Fibroblast of lung (primary cell): ENCODE measurements around the gene NHP2. TPM values are rescaled to one million over a fixed set of nuclear protein-coding genes. Genes with fewer than 3 reads are reported as not detected.

Experiments
- DNase-seq, 2 donors: peaks; one replicate each; pipeline versions ENCODE4 v3.0.0 to v3.0.0-alpha.2; 2010; ENCODE audit warnings: low read depth in 2 of 2
- H2AFZ ChIP-seq: 2 replicates; pipeline ENCODE4 v1.5.1; 2012; ENCODE audit warnings: low read length, control low read depth, inconsistent platforms
- H3K27ac ChIP-seq: 2 replicates; pipeline ENCODE4 v1.5.1; 2011; ENCODE audit warnings: low read length, control low read depth; ENCODE audit not compliant: insufficient read depth
- H3K27me3 ChIP-seq: 2 replicates; pipeline ENCODE4 v1.5.1; 2011; ENCODE audit warnings: mild to moderate bottlenecking, low read length; ENCODE audit not compliant: control insufficient read depth, insufficient read depth
- H3K36me3 ChIP-seq: 2 replicates; pipeline ENCODE4 v1.5.1; 2011; ENCODE audit warnings: low read length; ENCODE audit not compliant: control insufficient read depth, insufficient read depth
- H3K4me1 ChIP-seq: 2 replicates; pipeline ENCODE4 v1.5.1; 2011; ENCODE audit warnings: low read length; ENCODE audit not compliant: control insufficient read depth, insufficient read depth; ENCODE audit errors: extremely low read depth
- H3K4me2 ChIP-seq: 2 replicates; pipeline ENCODE4 v1.5.1; 2011; ENCODE audit warnings: low read length, control low read depth; ENCODE audit not compliant: insufficient read depth; ENCODE audit errors: extremely low read depth
- H3K4me3 ChIP-seq, 4 experiments: fragments of 200-600 bp in 1 of 4; sonication (generic) in 1 of 4; replicated peaks in 1 of 4; 2 replicates each; pipeline ENCODE4 v1.5.1; 2011 to 2016; ENCODE audit warnings: low read length in 4 of 4, low read depth in 3 of 4, mild to moderate bottlenecking in 3 of 4, control low read depth in 2 of 4, inconsistent platforms in 1 of 4, mixed read lengths in 1 of 4; ENCODE audit not compliant: insufficient read depth in 1 of 4; ENCODE audit errors: control extremely low read depth in 1 of 4
- H3K79me2 ChIP-seq: 2 replicates; pipeline ENCODE4 v1.5.1; 2012; ENCODE audit warnings: mild to moderate bottlenecking, low read length, inconsistent platforms; ENCODE audit not compliant: control insufficient read depth, insufficient read depth
- H3K9ac ChIP-seq: 2 replicates; pipeline ENCODE4 v1.5.1; 2011; ENCODE audit warnings: mild to moderate bottlenecking, low read length, control low read depth; ENCODE audit not compliant: insufficient read depth
- H3K9me3 ChIP-seq: 2 replicates; pipeline ENCODE4 v1.5.1; 2012; ENCODE audit warnings: low read depth, low read length; ENCODE audit not compliant: control insufficient read depth, insufficient read depth
- H4K20me1 ChIP-seq: 2 replicates; pipeline ENCODE4 v1.5.1; 2011; ENCODE audit warnings: low read length; ENCODE audit not compliant: control insufficient read depth, insufficient read depth; ENCODE audit errors: extremely low read depth
- EZH2 ChIP-seq: IDR thresholded peaks from 2 replicates; pipeline ENCODE4 v1.5.1; 2012; ENCODE audit warnings: low read length, control low read depth, mild to moderate bottlenecking; ENCODE audit errors: missing control alignments
- polyA plus RNA-seq, 2 donors: library from polyadenylated mRNA; depleted of rRNA in 1 of 2; stranded (reverse) in 1 of 2; unstranded in 1 of 2; fragments of >200 nt; gene quantifications; 2 replicates each; pipeline ENCODE4 v1.2.1, GENCODE V29; 2011 to 2012; ENCODE audit warnings: missing spikeins in 1 of 2
- total RNA-seq: library from RNA; depleted of rRNA; stranded (reverse); fragments of >200 nt; gene quantifications from 2 replicates; pipeline ENCODE4 v1.2.1, GENCODE V29; 2014
- TF ChIP-seq, protein P1 (sequence below), 2 donors: IDR thresholded peaks in 1 of 2; conservative IDR thresholded peaks in 1 of 2; 1 replicate in 1 of 2; 2 replicates in 1 of 2; pipeline ENCODE4 v1.5.1; 2011 to 2012; ENCODE audit warnings: low read length in 2 of 2, control low read depth in 1 of 2, inconsistent platforms in 1 of 2, low read depth in 1 of 2, mild to moderate bottlenecking in 1 of 2

Gene NHP2
- total and polyA plus RNA-seq, 2 donors (not counting 1 experiment from before 2014, with no cell fraction given) = 78.3 to 85.7 TPM

DNA sequence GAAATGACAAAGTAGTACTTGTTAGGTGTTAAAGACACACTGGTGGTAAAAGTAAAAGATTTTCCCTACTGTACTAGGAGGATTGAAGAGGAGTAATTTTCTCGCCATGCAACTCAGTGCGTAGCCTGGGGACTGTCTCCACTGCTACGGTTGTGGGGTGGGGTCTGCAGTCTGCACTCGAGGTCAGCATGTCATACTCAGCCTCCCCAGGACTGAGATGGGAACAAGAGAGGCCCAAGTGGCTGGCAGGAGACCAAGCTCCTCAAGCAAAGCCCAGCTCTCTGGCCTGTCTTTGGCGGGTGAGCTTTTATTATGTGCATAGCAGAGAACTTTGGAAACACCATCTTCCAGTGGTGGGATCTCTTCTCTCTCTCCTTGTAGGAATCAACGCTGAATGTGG is 10.4 kb downstream of the NHP2 start:
- Histone ChIP-seq H3K4me1 (no peaks in the 10 kb centered on the region), H3K4me2 (no peak overlapping the region), H2AFZ (no peak overlapping the region), H3K27me3 (no peaks in the 10 kb centered on the region), H3K4me3 (no peak overlapping the region), H3K79me2 (no peaks in the 10 kb centered on the region), H3K27ac (no peak overlapping the region), H4K20me1 (no peaks in the 10 kb centered on the region), H3K9ac (no peak overlapping the region), H3K36me3 (peaks cover 20% of the 10 kb centered on the region), H3K9me3 (no peaks in the 10 kb centered on the region)
- TF ChIP-seq, protein P1, sequence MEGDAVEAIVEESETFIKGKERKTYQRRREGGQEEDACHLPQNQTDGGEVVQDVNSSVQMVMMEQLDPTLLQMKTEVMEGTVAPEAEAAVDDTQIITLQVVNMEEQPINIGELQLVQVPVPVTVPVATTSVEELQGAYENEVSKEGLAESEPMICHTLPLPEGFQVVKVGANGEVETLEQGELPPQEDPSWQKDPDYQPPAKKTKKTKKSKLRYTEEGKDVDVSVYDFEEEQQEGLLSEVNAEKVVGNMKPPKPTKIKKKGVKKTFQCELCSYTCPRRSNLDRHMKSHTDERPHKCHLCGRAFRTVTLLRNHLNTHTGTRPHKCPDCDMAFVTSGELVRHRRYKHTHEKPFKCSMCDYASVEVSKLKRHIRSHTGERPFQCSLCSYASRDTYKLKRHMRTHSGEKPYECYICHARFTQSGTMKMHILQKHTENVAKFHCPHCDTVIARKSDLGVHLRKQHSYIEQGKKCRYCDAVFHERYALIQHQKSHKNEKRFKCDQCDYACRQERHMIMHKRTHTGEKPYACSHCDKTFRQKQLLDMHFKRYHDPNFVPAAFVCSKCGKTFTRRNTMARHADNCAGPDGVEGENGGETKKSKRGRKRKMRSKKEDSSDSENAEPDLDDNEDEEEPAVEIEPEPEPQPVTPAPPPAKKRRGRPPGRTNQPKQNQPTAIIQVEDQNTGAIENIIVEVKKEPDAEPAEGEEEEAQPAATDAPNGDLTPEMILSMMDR (conservative IDR thresholded peaks at IDR 0.05 in 1 of 2, IDR thresholded peaks at IDR 0.05 in 1 of 2; ENCODE audit: low read depth in 1 of 2, low read length in 2 of 2) = no peak
- no peak for TF ChIP-seq EZH2
- no peak for DNase-seq

DNA sequence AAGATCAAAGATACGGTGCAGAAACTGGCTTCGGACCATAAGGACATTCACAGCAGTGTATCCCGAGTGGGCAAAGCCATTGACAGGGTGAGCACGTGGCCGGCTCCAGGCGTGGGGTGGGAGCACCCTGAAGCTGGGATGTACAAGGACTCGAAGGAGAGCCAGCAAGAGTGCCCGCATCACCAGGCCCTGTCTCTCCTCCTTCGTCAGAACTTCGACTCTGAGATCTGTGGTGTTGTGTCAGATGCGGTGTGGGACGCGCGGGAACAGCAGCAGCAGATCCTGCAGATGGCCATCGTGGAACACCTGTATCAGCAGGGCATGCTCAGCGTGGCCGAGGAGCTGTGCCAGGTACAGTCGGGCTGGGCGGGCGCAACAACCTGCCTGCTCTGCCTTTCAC is 11.0 kb downstream of the NHP2 start:
- DNase-seq = no peak
- Histone ChIP-seq H3K9me3 (no peaks in the 10 kb centered on the region), H4K20me1 (no peaks in the 10 kb centered on the region), H2AFZ (no peak overlapping the region), H3K9ac (no peak overlapping the region), H3K36me3 (peaks cover 19% of the 10 kb centered on the region), H3K4me3 (no peak overlapping the region), H3K79me2 (no peaks in the 10 kb centered on the region), H3K27ac (no peak overlapping the region), H3K4me2 (no peak overlapping the region), H3K4me1 (no peaks in the 10 kb centered on the region), H3K27me3 (no peaks in the 10 kb centered on the region)
- TF ChIP-seq, protein P1 (conservative IDR thresholded peaks at IDR 0.05 in 1 of 2, IDR thresholded peaks at IDR 0.05 in 1 of 2; ENCODE audit: low read depth in 1 of 2, low read length in 2 of 2) = no peak

DNA sequence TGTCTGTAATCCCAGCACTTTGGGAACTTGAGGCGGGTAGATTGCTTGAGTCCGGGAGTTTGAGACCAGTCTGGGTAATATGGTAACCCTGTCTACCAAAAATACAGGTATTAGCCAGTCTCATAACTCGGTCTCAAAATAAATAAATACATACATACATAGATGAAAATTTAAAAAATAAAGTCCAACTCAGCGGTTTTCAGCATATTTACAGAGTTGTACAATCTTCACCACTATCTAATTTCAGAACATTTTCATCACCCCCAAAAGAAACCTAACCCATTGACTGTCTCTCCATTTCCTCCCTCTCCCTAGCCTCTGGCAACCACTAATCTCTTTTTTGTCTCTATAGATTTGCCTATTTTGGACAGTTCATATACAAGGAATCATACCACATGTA is 12.1 kb downstream of the NHP2 start:
- no peak overlapping the region for H3K27ac ChIP-seq
- no peaks in the 10 kb centered on the region for H3K9me3 ChIP-seq
- TF ChIP-seq EZH2 = no peak
- TF ChIP-seq, protein P1 (conservative IDR thresholded peaks at IDR 0.05 in 1 of 2, IDR thresholded peaks at IDR 0.05 in 1 of 2; ENCODE audit: low read depth in 1 of 2, low read length in 2 of 2) = no peak
- no peak overlapping the region for H2AFZ ChIP-seq
- H3K9ac ChIP-seq = no peak overlapping the region
- no peaks in the 10 kb centered on the region for H3K79me2 ChIP-seq
- H3K36me3 ChIP-seq = peaks cover 14% of the 10 kb centered on the region
- H4K20me1 ChIP-seq = no peaks in the 10 kb centered on the region
- DNase-seq = no peak
- no peak overlapping the region for H3K4me2 ChIP-seq
- H3K27me3 ChIP-seq = no peaks in the 10 kb centered on the region
- no peak overlapping the region for H3K4me3 ChIP-seq
- no peaks in the 10 kb centered on the region for H3K4me1 ChIP-seq
